ENCODE measurements around the gene TMEM17.
"Not testable (repeated sequence)": the region's sequence is repeated elsewhere in the genome, so short reads cannot be mapped to it uniquely, and the experiment has no call there.

DNA sequence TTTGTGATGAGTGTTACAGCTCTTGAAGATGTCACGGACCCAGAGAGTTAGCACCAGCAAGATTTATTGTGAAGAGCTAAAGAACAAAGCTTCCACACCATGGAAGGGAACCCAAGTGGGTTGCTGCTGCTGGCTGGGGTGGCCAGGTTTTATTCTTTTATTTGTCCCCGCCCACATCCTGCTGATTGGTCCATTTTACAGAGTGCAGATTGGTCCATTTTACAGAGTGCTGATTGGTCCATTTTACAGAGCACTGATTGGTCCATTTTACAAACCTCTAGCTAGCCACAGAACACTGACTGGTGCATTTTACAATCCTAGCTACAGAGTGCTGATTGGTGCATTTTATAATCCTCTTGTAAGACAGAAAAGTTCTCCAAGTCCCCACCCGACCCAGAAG, 29.5 kb upstream of the TMEM17 start:
- not testable (repeated sequence) for TF ChIP-seq ELF2 (CRISPR knock-in tag; IDR thresholded peaks at IDR 0.05); PTTG1 (tag; IDR thresholded peaks at IDR 0.05; ENCODE audit: low read depth); SRSF9 (IDR thresholded peaks at IDR 0.05; ENCODE audit: borderline replicate concordance, low read depth, low read length); HNRNPK (IDR thresholded peaks at IDR 0.05; ENCODE audit: low read depth, low read length, poor library complexity, severe bottlenecking); RBM17 (IDR thresholded peaks at IDR 0.05; ENCODE audit: borderline replicate concordance, low read depth, low read length); EZH2 (IDR thresholded peaks at IDR 0.05; ENCODE audit: borderline replicate concordance, low read depth, low read length); SIN3A (IDR thresholded peaks at IDR 0.05; ENCODE audit: borderline replicate concordance in 2 of 2, control insufficient read depth in 1 of 2, low read depth in 2 of 2, low read length in 2 of 2); POLR2A (conservative IDR thresholded peaks at IDR 0.05); TAF1 (IDR thresholded peaks at IDR 0.05; ENCODE audit: control insufficient read depth, extremely low read depth, insufficient read depth, low read length, severe bottlenecking); ZNF384 (IDR thresholded peaks at IDR 0.05; ENCODE audit: low read depth, low read length); SMAD4 (CRISPR knock-in tag; conservative IDR thresholded peaks at IDR 0.05)
- TF ChIP-seq, protein P1, sequence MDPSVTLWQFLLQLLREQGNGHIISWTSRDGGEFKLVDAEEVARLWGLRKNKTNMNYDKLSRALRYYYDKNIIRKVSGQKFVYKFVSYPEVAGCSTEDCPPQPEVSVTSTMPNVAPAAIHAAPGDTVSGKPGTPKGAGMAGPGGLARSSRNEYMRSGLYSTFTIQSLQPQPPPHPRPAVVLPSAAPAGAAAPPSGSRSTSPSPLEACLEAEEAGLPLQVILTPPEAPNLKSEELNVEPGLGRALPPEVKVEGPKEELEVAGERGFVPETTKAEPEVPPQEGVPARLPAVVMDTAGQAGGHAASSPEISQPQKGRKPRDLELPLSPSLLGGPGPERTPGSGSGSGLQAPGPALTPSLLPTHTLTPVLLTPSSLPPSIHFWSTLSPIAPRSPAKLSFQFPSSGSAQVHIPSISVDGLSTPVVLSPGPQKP (CRISPR knock-in tag; IDR thresholded peaks at IDR 0.05): not testable (repeated sequence)
